ENCODE results near the gene DCD. TPM values are rescaled to one million over a fixed set of nuclear protein-coding genes. Genes with fewer than 3 reads are reported as not detected.

The DCD gene
- total RNA-seq, 1 experiment from 2014 or later = not detected

DNA sequence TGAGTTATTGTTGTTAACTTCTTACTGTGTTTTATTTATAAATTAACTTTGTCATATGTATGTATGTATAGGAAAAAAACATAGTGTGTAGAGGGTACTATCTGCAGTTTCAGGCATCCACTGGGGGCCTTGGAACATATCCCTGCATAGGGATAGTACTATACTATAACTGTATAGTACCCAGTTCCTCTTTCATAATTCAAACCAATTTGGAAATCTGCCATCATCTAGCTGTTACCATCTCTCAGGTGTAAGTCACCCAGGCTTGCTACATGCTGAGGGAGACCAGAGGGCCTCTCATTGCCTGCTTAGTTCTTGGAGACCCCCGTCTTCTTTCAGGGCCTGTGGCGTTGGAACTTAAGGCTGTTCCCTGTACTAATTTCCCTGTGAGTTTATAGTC, 12.9 kb upstream of the DCD start:
- Histone ChIP-seq H3K56ac (ENCODE audit: insufficient read length, low read depth, low read length) (no peak overlapping the region), H2AFZ (ENCODE audit: low read length) (no peak overlapping the region), H2BK20ac (ENCODE audit: low read depth, low read length, poor library complexity, severe bottlenecking) (no peak overlapping the region), H3K18ac (ENCODE audit: insufficient read length, low read depth, low read length) (no peak overlapping the region), H2BK5ac (ENCODE audit: insufficient read length, low read length) (no peak overlapping the region), H4K91ac (ENCODE audit: insufficient read length, low read depth, low read length) (no peak overlapping the region), H2BK12ac (ENCODE audit: insufficient read length, low read depth, low read length) (no peak overlapping the region), H4K8ac (replicated peaks; ENCODE audit: insufficient read length, low read depth, low read length) (no peak overlapping the region), H3K27me3 (ENCODE audit: insufficient read depth, low read length) (no peaks in the 10 kb centered on the region), H3K4me1 (ENCODE audit: insufficient read depth, low read length) (no peaks in the 10 kb centered on the region), H3K27ac (ENCODE audit: insufficient read length, low read depth, low read length) (no peak overlapping the region), H3K4ac (ENCODE audit: low read depth, low read length) (no peak overlapping the region), H4K5ac (ENCODE audit: insufficient read length, low read depth, low read length) (no peak overlapping the region), H3K14ac (ENCODE audit: insufficient read depth, low read length) (no peak overlapping the region), H3K9ac (ENCODE audit: extremely low read depth, insufficient read length, low read length) (no peak overlapping the region), H3K23me2 (ENCODE audit: insufficient read length, low read depth, low read length, poor library complexity, severe bottlenecking) (no peaks in the 10 kb centered on the region), H2AK5ac (ENCODE audit: insufficient read length, low read length) (no peak overlapping the region), H3K79me2 (ENCODE audit: insufficient read depth, low read length) (no peaks in the 10 kb centered on the region; the same call in 1 of the 2 replicates), H4K20me1 (ENCODE audit: control insufficient read depth, insufficient read depth, insufficient read length) (no peaks in the 10 kb centered on the region), H2BK120ac (ENCODE audit: low read depth, low read length, poor library complexity, severe bottlenecking) (no peak overlapping the region), H3K23ac (ENCODE audit: insufficient read length, low read depth, low read length) (no peak overlapping the region), H3T11ph (ENCODE audit: low read length) (no peak overlapping the region), H3K79me1 (ENCODE audit: insufficient read depth, low read depth, low read length, poor library complexity, severe bottlenecking) (no peaks in the 10 kb centered on the region), H3K9me3 (ENCODE audit: control insufficient read depth, low read depth, low read length) (no peaks in the 10 kb centered on the region), H3K4me2 (ENCODE audit: insufficient read depth, insufficient read length, low read length) (no peak overlapping the region), H2BK15ac (ENCODE audit: low read depth, low read length) (no peak overlapping the region)
- peaks cover 14% of the 10 kb centered on the region for H3K27me3 Mint-ChIP-seq (ENCODE audit: low read depth)
- peaks cover 0 to 2% (median 0%) of the 10 kb centered on the region in 3 experiments; a peak in 1 of 7 replicates for H3K36me3 Mint-ChIP-seq (ENCODE audit: insufficient read depth in 1 of 3, low read depth in 3 of 3)
- TF ChIP-seq, protein P1, sequence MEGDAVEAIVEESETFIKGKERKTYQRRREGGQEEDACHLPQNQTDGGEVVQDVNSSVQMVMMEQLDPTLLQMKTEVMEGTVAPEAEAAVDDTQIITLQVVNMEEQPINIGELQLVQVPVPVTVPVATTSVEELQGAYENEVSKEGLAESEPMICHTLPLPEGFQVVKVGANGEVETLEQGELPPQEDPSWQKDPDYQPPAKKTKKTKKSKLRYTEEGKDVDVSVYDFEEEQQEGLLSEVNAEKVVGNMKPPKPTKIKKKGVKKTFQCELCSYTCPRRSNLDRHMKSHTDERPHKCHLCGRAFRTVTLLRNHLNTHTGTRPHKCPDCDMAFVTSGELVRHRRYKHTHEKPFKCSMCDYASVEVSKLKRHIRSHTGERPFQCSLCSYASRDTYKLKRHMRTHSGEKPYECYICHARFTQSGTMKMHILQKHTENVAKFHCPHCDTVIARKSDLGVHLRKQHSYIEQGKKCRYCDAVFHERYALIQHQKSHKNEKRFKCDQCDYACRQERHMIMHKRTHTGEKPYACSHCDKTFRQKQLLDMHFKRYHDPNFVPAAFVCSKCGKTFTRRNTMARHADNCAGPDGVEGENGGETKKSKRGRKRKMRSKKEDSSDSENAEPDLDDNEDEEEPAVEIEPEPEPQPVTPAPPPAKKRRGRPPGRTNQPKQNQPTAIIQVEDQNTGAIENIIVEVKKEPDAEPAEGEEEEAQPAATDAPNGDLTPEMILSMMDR (conservative IDR thresholded peaks at IDR 0.05) = no peak
- peaks cover 7 to 15% of the 10 kb centered on the region in 2 experiments for H3K4me1 Mint-ChIP-seq
- no CpG with 5 or more reads among the region's 2 CpGs for WGBS (ENCODE audit: extremely low coverage, insufficient read length, low lambda C conversion rate)
- no peak overlapping the region for H3K4me3 Mint-ChIP-seq
- H3K27ac Mint-ChIP-seq = no peak overlapping the region
- no peak for DNase-seq
- H3K9me3 Mint-ChIP-seq = peaks cover 2 to 3% of the 10 kb centered on the region in 2 experiments; a peak in 4 of 5 replicates
